ENCODE measurements around the gene MEX3D. TPM values are rescaled to one million over a fixed set of nuclear protein-coding genes. Genes with fewer than 3 reads are reported as not detected.

MEX3D gene
- total and polyA plus RNA-seq, 2 experiments from 2014 or later: 6.6 to 38.7 TPM

DNA sequence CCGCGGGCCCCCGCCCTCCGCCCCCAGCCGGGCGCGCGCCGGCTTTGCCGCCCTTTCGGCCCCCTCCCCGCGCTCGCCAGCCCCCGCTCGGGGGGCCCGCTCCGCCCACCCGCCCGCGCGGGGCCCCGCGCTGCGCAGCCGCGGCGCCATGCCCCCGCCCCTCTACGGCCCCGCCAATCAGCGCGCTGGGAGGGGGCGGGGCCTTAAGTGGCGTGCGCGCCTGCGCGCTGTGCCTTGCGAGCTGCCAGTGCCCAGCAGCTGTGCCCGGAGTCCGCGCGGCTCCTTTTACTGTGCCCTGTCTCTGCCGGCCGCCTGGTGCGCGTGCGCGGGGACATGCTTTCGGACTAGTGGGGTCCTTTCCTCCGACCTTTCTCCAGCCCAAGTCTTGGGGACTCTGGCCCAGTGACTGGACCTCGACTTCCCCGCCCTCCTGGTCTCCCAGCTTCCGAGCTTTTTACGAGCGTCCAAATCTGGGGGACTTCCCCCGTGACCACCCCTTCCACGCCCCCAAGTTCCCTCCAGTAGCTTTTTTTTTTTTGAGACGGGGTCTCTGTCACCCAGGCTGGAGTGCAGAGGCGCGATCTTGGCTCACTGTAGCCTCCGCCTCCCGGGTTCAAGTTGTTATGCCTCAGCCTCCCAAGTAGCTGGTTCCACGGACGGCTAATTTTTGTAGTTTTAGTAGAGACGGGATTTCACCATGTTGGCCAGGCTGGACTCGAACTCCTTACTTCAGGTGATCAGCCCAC lies 24.8 kb upstream of the MEX3D start, which contains the start of gene MBD3:
MBD3 (minus strand) TSS at position 111 of the 746 bp plus-strand sequence. CDS start 234 bp downstream, outside the sequence.
- peak within 1 kb of the TSS; percentile 99 for H3K27ac ChIP-seq
- H2AFZ ChIP-seq: peak within 1 kb of the TSS; percentile 67
- no peaks in the 10 kb centered on the region for H3K9me3 ChIP-seq (ENCODE audit: low read depth)
- H3K27me3 ChIP-seq: no peaks in the 10 kb centered on the region
- peak within 1 kb of the TSS; percentile 97 for H3K4me3 ChIP-seq
- H3K9me2 ChIP-seq (replicated peaks; ENCODE audit: insufficient read depth): no peaks in the 10 kb centered on the region
- no peaks in the 10 kb centered on the region for H3K36me3 ChIP-seq (replicated peaks; ENCODE audit: insufficient read depth, low read depth)
- WGBS (ENCODE audit: low lambda C conversion rate, missing lambda C conversion rate): 7% methylated on average over 34 of the region's 68 CpGs
- peaks cover 36% of the 10 kb centered on the region for H4K20me1 ChIP-seq (ENCODE audit: insufficient read depth, poor library complexity, severe bottlenecking)
- H3K79me2 ChIP-seq: peaks cover 42% of the 10 kb centered on the region
- peak within 1 kb of the TSS; percentile 100 for H3K4me2 ChIP-seq
- DNase-seq (ENCODE audit: low spot score): peak; percentile 98
- H3K4me1 ChIP-seq (ENCODE audit: insufficient read depth): peaks cover 9% of the 10 kb centered on the region
- TF ChIP-seq, protein P1, sequence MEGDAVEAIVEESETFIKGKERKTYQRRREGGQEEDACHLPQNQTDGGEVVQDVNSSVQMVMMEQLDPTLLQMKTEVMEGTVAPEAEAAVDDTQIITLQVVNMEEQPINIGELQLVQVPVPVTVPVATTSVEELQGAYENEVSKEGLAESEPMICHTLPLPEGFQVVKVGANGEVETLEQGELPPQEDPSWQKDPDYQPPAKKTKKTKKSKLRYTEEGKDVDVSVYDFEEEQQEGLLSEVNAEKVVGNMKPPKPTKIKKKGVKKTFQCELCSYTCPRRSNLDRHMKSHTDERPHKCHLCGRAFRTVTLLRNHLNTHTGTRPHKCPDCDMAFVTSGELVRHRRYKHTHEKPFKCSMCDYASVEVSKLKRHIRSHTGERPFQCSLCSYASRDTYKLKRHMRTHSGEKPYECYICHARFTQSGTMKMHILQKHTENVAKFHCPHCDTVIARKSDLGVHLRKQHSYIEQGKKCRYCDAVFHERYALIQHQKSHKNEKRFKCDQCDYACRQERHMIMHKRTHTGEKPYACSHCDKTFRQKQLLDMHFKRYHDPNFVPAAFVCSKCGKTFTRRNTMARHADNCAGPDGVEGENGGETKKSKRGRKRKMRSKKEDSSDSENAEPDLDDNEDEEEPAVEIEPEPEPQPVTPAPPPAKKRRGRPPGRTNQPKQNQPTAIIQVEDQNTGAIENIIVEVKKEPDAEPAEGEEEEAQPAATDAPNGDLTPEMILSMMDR (IDR thresholded peaks at IDR 0.05; ENCODE audit: poor library complexity): no peak
- no peak for TF ChIP-seq EZH2 (IDR thresholded peaks at IDR 0.05; ENCODE audit: borderline replicate concordance)
- TF ChIP-seq EZH2phosphoT487 (IDR thresholded peaks at IDR 0.05; ENCODE audit: low read depth, severe bottlenecking, unreplicated experiment): no peak

DNA sequence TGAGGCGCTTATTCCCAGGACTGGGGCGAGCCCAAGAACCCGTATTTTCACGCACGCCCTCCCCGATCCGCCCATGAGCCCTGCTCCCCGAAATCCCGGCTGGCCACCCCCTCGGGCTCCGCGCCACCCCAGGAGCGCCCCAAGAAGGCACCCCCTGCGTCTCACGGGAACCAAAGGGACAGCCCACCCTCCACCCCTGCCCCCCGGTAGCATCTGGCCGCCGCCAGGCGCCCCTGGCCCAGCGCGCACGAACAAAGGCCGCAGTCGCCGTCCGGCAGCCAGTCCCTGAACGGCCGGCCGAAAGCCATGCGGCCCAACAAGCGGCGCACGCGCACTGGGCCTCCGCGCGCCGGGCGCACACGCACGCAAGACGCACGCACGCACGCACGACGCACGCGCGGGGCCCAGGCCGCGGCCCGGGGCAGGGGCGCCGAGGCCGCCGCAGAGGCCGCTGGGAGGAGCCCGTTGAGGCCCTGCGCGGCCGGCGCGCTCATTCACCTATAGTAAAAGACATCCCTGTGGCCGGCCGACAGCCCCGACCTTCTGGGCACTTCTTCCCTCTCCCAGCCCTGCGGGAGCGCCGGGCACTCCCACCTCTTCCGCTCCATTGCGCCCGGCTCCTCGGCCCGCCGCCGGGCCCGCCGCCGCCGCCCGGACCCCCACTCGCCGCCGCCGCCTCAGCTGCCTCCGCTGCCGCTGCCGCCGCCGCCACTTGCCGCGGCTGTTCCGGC lies 24.1 kb upstream of the MEX3D start:
- Histone ChIP-seq H3K9me2 (replicated peaks; ENCODE audit: insufficient read depth) (no peaks in the 10 kb centered on the region), H4K20me1 (ENCODE audit: insufficient read depth, poor library complexity, severe bottlenecking) (peaks cover 41% of the 10 kb centered on the region), H2AFZ (peak overlapping the region; percentile 40), H3K36me3 (replicated peaks; ENCODE audit: insufficient read depth, low read depth) (no peaks in the 10 kb centered on the region), H3K4me1 (ENCODE audit: insufficient read depth) (peaks cover 9% of the 10 kb centered on the region), H3K27ac (peak overlapping the region; percentile 99), H3K4me2 (peak overlapping the region; percentile 100), H3K4me3 (peak overlapping the region; percentile 97), H3K9me3 (ENCODE audit: low read depth) (no peaks in the 10 kb centered on the region), H3K79me2 (peaks cover 49% of the 10 kb centered on the region), H3K27me3 (no peaks in the 10 kb centered on the region)
- peak; percentile 97 for DNase-seq (ENCODE audit: low spot score)
- WGBS (ENCODE audit: low lambda C conversion rate, missing lambda C conversion rate): under 1% methylated on average over 57 of the region's 94 CpGs
- TF ChIP-seq, protein P1 (IDR thresholded peaks at IDR 0.05; ENCODE audit: poor library complexity): no peak
- no peak for TF ChIP-seq EZH2 (IDR thresholded peaks at IDR 0.05; ENCODE audit: borderline replicate concordance)
- TF ChIP-seq EZH2phosphoT487 (IDR thresholded peaks at IDR 0.05; ENCODE audit: low read depth, severe bottlenecking, unreplicated experiment): no peak

DNA sequence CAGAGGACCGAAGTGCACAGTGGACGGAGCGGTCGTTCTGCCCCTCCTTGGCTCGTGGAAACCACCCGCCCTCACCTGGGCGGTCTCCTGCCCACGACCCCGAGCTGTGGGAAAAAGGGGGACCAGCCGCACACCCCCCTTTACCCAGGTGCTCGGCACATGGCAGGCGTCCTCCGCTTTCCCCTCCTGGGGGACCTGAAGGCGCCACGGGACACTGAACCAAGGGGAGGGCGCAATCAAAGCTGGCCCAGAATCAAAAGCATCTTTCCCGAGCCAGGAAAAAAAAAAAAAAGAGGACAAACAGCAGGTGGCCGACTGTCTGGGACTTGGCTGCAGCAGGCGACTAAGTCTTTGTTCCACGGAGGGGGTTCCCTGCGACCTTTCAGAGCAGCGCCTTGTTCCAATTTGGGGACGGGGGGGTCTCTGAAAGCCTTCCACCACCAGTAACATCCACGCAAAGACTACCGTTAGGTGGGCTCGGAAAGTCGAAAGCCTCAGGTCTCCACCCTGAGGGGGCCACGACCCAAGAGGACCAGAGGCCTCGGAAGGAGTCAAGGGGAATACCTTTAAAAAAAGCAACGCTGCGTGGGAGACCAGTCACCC lies 23.4 kb upstream of the MEX3D start:
- Histone ChIP-seq H3K4me2 (peak overlapping the region; percentile 100), H2AFZ (no peak overlapping the region), H3K27me3 (no peaks in the 10 kb centered on the region), H4K20me1 (ENCODE audit: insufficient read depth, poor library complexity, severe bottlenecking) (peaks cover 41% of the 10 kb centered on the region), H3K36me3 (replicated peaks; ENCODE audit: insufficient read depth, low read depth) (no peaks in the 10 kb centered on the region), H3K9me3 (ENCODE audit: low read depth) (no peaks in the 10 kb centered on the region), H3K79me2 (peaks cover 56% of the 10 kb centered on the region), H3K4me3 (peak overlapping the region; percentile 97), H3K4me1 (ENCODE audit: insufficient read depth) (peaks cover 9% of the 10 kb centered on the region), H3K9me2 (replicated peaks; ENCODE audit: insufficient read depth) (no peaks in the 10 kb centered on the region), H3K27ac (peak overlapping the region; percentile 99)
- peak; percentile 37 for DNase-seq (ENCODE audit: low spot score)
- TF ChIP-seq, protein P1 (IDR thresholded peaks at IDR 0.05; ENCODE audit: poor library complexity): no peak
- TF ChIP-seq EZH2 (IDR thresholded peaks at IDR 0.05; ENCODE audit: borderline replicate concordance): no peak
- 1% methylated on average over 26 of the region's 31 CpGs for WGBS (ENCODE audit: low lambda C conversion rate, missing lambda C conversion rate)

Measured in hepatocyte (in vitro differentiated cells).